MM.1S (cell line): ENCODE data around the gene IGFBP2.

Source experiments
- DNase-seq: peaks from one replicate; pipeline ENCODE4 v3.0.0-alpha.2; 2015
- H2AFZ ChIP-seq: fragments of 300-600 bp; sonication (generic); 2 replicates; pipeline ENCODE4 v1.6.0; 2016; ENCODE audit warnings: antibody characterized with exemption, low read length
- H3F3A ChIP-seq: fragments of 300-600 bp; sonication (generic); 2 replicates; pipeline ENCODE4 v1.6.1; 2016; ENCODE audit warnings: mild to moderate bottlenecking, antibody characterized with exemption, low read length, moderate library complexity, mixed read lengths; ENCODE audit not compliant: insufficient read depth
- H3K27ac ChIP-seq: fragments of 300-600 bp; sonication (generic); 2 replicates; pipeline ENCODE4 v1.5.1; 2016; ENCODE audit warnings: mild to moderate bottlenecking, low read length
- H3K27me3 ChIP-seq: fragments of 300-600 bp; sonication (generic); replicated peaks from 2 replicates; pipeline ENCODE4 v1.6.0; 2016; ENCODE audit warnings: low read length; ENCODE audit not compliant: insufficient read depth
- H3K36me3 ChIP-seq: fragments of 300-600 bp; sonication (generic); replicated peaks from 2 replicates; pipeline ENCODE4 v1.6.1; 2016; ENCODE audit warnings: mild to moderate bottlenecking, low read length, mixed read lengths; ENCODE audit not compliant: insufficient read depth
- H3K4me1 ChIP-seq: fragments of 300-600 bp; sonication (generic); 2 replicates; pipeline ENCODE4 v1.6.1; 2016; ENCODE audit warnings: low read length, mixed read lengths
- H3K4me2 ChIP-seq: fragments of 300-600 bp; sonication (generic); 2 replicates; pipeline ENCODE4 v1.6.0; 2016; ENCODE audit warnings: low read depth, low read length
- H3K4me3 ChIP-seq: fragments of 300-600 bp; sonication (generic); 2 replicates; pipeline ENCODE4 v1.5.1; 2016; ENCODE audit warnings: low read length, mixed read lengths
- H3K79me2 ChIP-seq: fragments of 300-600 bp; sonication (generic); 2 replicates; pipeline ENCODE4 v1.6.1; 2016; ENCODE audit warnings: mixed run types, low read length, mixed read lengths
- H3K9ac ChIP-seq: fragments of 300-600 bp; sonication (generic); 2 replicates; pipeline ENCODE4 v1.6.1; 2016; ENCODE audit warnings: low read length, mixed read lengths
- H3K9me2 ChIP-seq: fragments of 300-600 bp; sonication (generic); replicated peaks from 2 replicates; pipeline ENCODE4 v1.6.1; 2016; ENCODE audit warnings: mild to moderate bottlenecking, low read length, mixed read lengths; ENCODE audit not compliant: insufficient read depth
- H3K9me3 ChIP-seq: fragments of 300-600 bp; sonication (generic); replicated peaks from 2 replicates; pipeline ENCODE4 v1.6.1; 2016; ENCODE audit warnings: mild to moderate bottlenecking, low read length, mixed read lengths; ENCODE audit not compliant: insufficient read depth
- H4K20me1 ChIP-seq: fragments of 300-600 bp; sonication (generic); 2 replicates; pipeline ENCODE4 v1.6.1; 2016; ENCODE audit warnings: mild to moderate bottlenecking, low read length, moderate library complexity, mixed read lengths; ENCODE audit not compliant: insufficient read depth
- EZH2 ChIP-seq: fragments of 300-600 bp; sonication (generic); optimal IDR thresholded peaks from 2 replicates; pipeline ENCODE3; 2017; ENCODE audit warnings: low read depth, mild to moderate bottlenecking, antibody characterized with exemption, low read length, mixed read lengths
- EZH2phosphoT487 ChIP-seq: fragments of 300-600 bp; sonication (generic); IDR thresholded peaks from 2 replicates; pipeline ENCODE4 v1.6.1; 2018; ENCODE audit warnings: antibody characterized with exemption, low read length
- TF ChIP-seq, protein P1 (sequence below): fragments of 300-600 bp; sonication (generic); IDR thresholded peaks from 2 replicates; pipeline ENCODE4 v1.5.1; 2016; ENCODE audit warnings: antibody characterized with exemption, low read length, mixed read lengths

IGFBP2 gene

DNA sequence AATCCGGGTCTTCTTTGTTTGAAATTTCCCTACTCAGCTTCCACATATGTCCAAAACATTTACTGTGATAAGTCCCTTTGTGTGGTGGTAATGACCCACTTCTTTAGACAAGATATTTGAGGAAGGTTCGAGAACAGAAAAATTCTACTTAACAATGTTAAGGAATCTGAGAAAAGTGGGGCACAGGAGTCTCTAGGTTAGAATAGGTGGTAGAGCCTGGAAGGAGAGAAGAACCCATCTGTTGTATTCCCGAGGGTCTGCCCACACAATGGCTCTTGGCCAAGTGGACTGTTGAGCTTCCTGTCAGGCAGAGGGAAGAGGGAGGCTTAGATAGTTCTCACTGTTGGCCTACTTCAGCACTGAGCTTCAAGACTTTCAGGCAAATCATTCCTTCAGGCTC is 4.3 kb downstream of the IGFBP2 start:
- Histone ChIP-seq H3K9ac (no peak overlapping the region), H3K4me2 (no peak overlapping the region), H3K79me2 (no peaks in the 10 kb centered on the region), H3F3A (no peaks in the 10 kb centered on the region), H2AFZ (no peak overlapping the region), H3K27ac (no peak overlapping the region), H3K27me3 (peaks cover 14% of the 10 kb centered on the region), H3K9me3 (no peaks in the 10 kb centered on the region), H3K9me2 (no peaks in the 10 kb centered on the region), H3K4me1 (no peaks in the 10 kb centered on the region), H3K36me3 (no peaks in the 10 kb centered on the region), H4K20me1 (no peaks in the 10 kb centered on the region), H3K4me3 (no peak overlapping the region)
- no peak for TF ChIP-seq EZH2
- DNase-seq = no peak

DNA sequence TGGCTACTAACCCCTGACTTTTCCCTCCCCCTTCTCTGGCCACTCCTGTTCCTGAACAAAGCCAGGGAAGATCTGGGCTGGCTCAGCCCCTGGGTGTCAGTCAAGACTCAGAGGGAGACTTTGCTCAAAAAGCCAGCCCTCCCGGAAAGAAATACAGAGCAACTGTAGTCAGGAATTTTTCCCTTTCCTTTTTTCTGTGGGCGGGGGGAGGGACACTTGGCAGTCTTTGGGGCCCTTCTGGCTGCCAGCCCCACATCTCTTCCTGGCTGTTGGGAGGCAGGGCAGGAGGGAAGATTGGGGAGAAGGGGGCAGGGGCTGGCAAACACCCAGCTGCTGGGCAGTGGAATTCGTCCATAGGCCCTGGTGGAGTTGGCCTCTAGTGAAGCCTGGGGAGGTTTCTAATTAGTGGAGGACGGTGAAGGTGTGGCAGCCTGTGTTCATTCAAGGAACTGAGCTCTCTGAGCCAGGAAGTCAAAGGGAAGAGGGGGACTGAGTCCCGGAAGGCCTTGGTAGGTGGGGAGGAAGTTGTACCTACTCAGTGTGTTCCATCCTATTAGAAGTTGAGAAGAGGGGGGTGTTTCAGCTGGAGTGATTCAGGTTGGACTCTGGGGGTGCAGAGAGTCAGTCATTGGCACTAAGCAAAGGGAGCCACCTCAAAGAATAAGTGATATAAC is 10.9 kb downstream of the IGFBP2 start:
- Histone ChIP-seq H3K4me3 (no peak overlapping the region), H4K20me1 (no peaks in the 10 kb centered on the region), H3K9ac (no peak overlapping the region), H3F3A (no peaks in the 10 kb centered on the region), H3K27ac (no peak overlapping the region), H3K27me3 (no peaks in the 10 kb centered on the region), H3K36me3 (no peaks in the 10 kb centered on the region), H3K79me2 (no peaks in the 10 kb centered on the region), H2AFZ (no peak overlapping the region), H3K9me2 (no peaks in the 10 kb centered on the region), H3K4me2 (no peak overlapping the region), H3K4me1 (no peaks in the 10 kb centered on the region), H3K9me3 (no peaks in the 10 kb centered on the region)
- TF ChIP-seq EZH2 (no peak), EZH2phosphoT487 (no peak)
- TF ChIP-seq, protein P1, sequence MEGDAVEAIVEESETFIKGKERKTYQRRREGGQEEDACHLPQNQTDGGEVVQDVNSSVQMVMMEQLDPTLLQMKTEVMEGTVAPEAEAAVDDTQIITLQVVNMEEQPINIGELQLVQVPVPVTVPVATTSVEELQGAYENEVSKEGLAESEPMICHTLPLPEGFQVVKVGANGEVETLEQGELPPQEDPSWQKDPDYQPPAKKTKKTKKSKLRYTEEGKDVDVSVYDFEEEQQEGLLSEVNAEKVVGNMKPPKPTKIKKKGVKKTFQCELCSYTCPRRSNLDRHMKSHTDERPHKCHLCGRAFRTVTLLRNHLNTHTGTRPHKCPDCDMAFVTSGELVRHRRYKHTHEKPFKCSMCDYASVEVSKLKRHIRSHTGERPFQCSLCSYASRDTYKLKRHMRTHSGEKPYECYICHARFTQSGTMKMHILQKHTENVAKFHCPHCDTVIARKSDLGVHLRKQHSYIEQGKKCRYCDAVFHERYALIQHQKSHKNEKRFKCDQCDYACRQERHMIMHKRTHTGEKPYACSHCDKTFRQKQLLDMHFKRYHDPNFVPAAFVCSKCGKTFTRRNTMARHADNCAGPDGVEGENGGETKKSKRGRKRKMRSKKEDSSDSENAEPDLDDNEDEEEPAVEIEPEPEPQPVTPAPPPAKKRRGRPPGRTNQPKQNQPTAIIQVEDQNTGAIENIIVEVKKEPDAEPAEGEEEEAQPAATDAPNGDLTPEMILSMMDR = no peak
- no peak for DNase-seq

DNA sequence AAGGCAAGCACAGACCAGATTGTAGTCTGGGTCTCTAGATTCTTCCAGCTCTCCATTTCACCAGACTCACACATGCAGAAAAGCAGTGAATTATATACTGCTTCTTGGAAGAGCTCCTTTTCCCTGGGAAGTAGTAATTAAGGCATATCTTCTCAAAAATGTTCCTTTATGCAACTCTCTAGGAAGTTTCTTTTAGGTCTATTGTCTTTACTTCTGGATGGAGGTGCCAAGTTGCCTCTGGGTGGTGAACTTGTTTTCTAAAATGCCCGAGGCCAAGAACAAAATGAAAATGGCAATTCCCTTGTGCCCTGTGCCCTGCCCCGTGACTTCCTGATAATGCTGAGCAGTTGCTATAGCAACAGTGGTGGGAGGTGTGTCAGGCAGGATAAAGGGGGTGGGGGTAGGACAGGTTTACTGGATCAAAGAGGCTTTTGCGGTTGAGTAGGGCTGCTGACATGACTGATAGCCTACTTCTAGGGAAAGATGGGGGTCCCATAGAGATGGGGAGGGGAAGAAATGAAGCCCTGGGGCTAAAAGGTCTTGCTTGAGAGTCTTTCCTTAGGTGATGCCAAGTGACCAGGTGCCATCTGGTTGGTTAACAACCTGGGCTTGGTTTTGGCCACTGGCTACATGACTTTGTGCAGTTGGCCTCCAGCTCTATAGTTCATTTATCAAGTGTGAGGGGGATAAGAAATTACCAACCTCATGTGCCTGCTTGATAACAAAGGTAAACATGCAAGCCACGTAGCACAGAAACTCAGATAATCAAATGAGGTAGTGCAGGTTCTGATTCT is 11.8 kb downstream of the IGFBP2 start:
- Histone ChIP-seq H3K9ac (no peak overlapping the region), H3K9me2 (no peaks in the 10 kb centered on the region), H3K4me2 (no peak overlapping the region), H3K27me3 (no peaks in the 10 kb centered on the region), H3K4me3 (no peak overlapping the region), H3F3A (no peaks in the 10 kb centered on the region), H3K36me3 (no peaks in the 10 kb centered on the region), H2AFZ (no peak overlapping the region), H3K79me2 (no peaks in the 10 kb centered on the region), H3K4me1 (no peaks in the 10 kb centered on the region), H3K27ac (no peak overlapping the region), H3K9me3 (no peaks in the 10 kb centered on the region), H4K20me1 (no peaks in the 10 kb centered on the region)
- TF ChIP-seq EZH2phosphoT487 (no peak), EZH2 (no peak)
- TF ChIP-seq, protein P1 = no peak
- no peak for DNase-seq

DNA sequence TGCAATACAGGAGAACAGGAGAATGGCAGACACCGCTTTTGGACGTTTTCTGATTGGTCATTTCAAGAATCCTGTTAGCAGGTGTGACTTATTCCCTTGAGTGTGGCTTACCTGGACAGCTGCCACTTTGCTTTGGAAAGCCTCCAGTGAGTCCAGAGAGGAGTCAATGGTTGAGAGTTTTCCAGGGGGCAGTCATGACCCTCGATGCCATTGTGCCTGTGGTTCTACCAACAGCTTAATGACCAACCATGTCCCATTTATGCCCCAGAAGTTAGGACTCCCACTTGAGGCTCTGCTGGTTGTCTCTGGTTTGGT is 12.4 kb downstream of the IGFBP2 start:
- Histone ChIP-seq H3K4me3 (no peak overlapping the region), H3K27me3 (no peaks in the 10 kb centered on the region), H3K9me3 (no peaks in the 10 kb centered on the region), H3K36me3 (no peaks in the 10 kb centered on the region), H3K4me2 (no peak overlapping the region), H3K9ac (no peak overlapping the region), H3F3A (no peaks in the 10 kb centered on the region), H4K20me1 (no peaks in the 10 kb centered on the region), H3K27ac (no peak overlapping the region), H2AFZ (no peak overlapping the region), H3K4me1 (no peaks in the 10 kb centered on the region), H3K79me2 (no peaks in the 10 kb centered on the region), H3K9me2 (no peaks in the 10 kb centered on the region)
- no peak for DNase-seq
- TF ChIP-seq EZH2 (no peak), EZH2phosphoT487 (no peak)
- TF ChIP-seq, protein P1 = no peak
